Sigmoid colon (tissue), 7 donors: ENCODE measurements around the gene SHBG. TPM values are rescaled to one million over a fixed set of nuclear protein-coding genes. Genes with fewer than 3 reads are reported as not detected.

Source experiments
- DNase-seq: peaks from one replicate; pipeline ENCODE4 v3.0.0-alpha.2; 2019
- H3K27ac ChIP-seq, 4 donors: fragments of 200-600 bp; sonication (generic); one replicate each; pipeline ENCODE4 v1.5.1; 2016 to 2019; ENCODE audit warnings: mild to moderate bottlenecking in 1 of 4
- H3K27me3 ChIP-seq, 3 donors: fragments of 200-600 bp; sonication (generic); one replicate each; pipeline ENCODE4 v1.5.1; 2019; ENCODE audit warnings: mild to moderate bottlenecking in 1 of 3
- H3K36me3 ChIP-seq, 4 donors: fragments of 200-600 bp; sonication (generic); one replicate each; pipeline ENCODE4 v1.5.1; 2016 to 2019
- H3K4me1 ChIP-seq, 4 donors: fragments of 200-600 bp; sonication (generic); one replicate each; pipeline ENCODE4 v1.5.1; 2017 to 2019
- H3K4me3 ChIP-seq, 4 donors: fragments of 200-600 bp; sonication (generic); one replicate each; pipeline ENCODE4 v1.5.1; 2017 to 2019; ENCODE audit warnings: mild to moderate bottlenecking in 2 of 4, moderate library complexity in 1 of 4
- H3K9me3 ChIP-seq, 4 donors: fragments of 200-600 bp in 3 of 4; sonication (generic) in 3 of 4; one replicate each; pipeline versions ENCODE4 v1.5.1 to v1.6.1; 2013 to 2019
- CTCF ChIP-seq, 4 experiments: fragments of 450-650 bp in 3 of 4; fragments of 200-600 bp in 1 of 4; IDR thresholded peaks; one replicate each; pipeline ENCODE4 v1.5.1; 2016 to 2019; ENCODE audit warnings: antibody characterized with exemption in 4 of 4, mild to moderate bottlenecking in 3 of 4, moderate library complexity in 2 of 4
- EP300 ChIP-seq, 4 donors: sonication (generic); formaldehyde crosslinking; IDR thresholded peaks; one replicate each; pipeline ENCODE4 v1.6.1; 2017; ENCODE audit warnings: antibody characterized with exemption in 4 of 4
- POLR2A ChIP-seq, 2 donors: fragments of 450-650 bp; IDR thresholded peaks; one replicate each; pipeline ENCODE4 v1.6.1; 2016; ENCODE audit warnings: antibody characterized with exemption in 2 of 2, mild to moderate bottlenecking in 2 of 2, moderate library complexity in 2 of 2
- POLR2AphosphoS5 ChIP-seq, 4 donors: sonication (generic); formaldehyde crosslinking; IDR thresholded peaks; one replicate each; pipeline ENCODE4 v1.6.1; 2017; ENCODE audit warnings: antibody characterized with exemption in 4 of 4
- WGBS, 2 donors: extraction: QIAGEN DNeasy Blood & Tissue Kit; methylation state at CpG; one replicate each; pipeline ENCODE4 v1.1.7; 2013; 5-methylcytosine and 5-hydroxymethylcytosine counted together
- intact Hi-C: fragments of 100-400 bp; cut with DNase I; formaldehyde crosslinking; loops from one replicate; pipeline ENCODE4 v1.15.1; 2023
- polyA plus RNA-seq, 3 donors: library from polyadenylated mRNA; stranded (reverse); fragments of 200-250 nt; gene quantifications; one replicate each; pipeline ENCODE4 v1.2.3, GENCODE V29; 2013
- total RNA-seq, 4 donors: library from RNA; depleted of rRNA; stranded (reverse); fragments of >200 nt; gene quantifications; one replicate each; pipeline ENCODE4 v1.1.0, GENCODE V29; 2016
- donor health status: healthy with polysubstance abuse.
- donor health status: Bipolar disorder and iron deficiency.
- donor health status: healthy.

SHBG gene
- total and polyA plus RNA-seq, 7 donors: 0.34 to 1.2 TPM; not detected in 5

GRCh38 chr17:7588553-7589203 lies 41.3 kb upstream of the SHBG start:
- no peak for DNase-seq
- H3K27me3 ChIP-seq: no peaks in the 10 kb centered on the region
- no peaks in the 10 kb centered on the region for H3K9me3 ChIP-seq
- WGBS, 2 donors: 81 to 87% methylated on average over 30 of the region's 30 CpGs
- peaks cover 0 to 49% (median 42%) of the 10 kb centered on the region in 4 donors for H3K4me1 ChIP-seq
- peak overlapping the region; percentile 82 to 90 (median 86) for H3K27ac ChIP-seq
- H3K4me3 ChIP-seq: peak overlapping the region; percentile 61 to 73 (median 69)
- intact Hi-C loops: loop anchor here (2.0 to 10.0 kb wide), 3 partner anchors 74 to 266 kb away; partner anchors contain the start of genes CYB5D1, KCTD11, NAA38 and TMEM88
- H3K36me3 ChIP-seq: peaks cover 19 to 39% (median 28%) of the 10 kb centered on the region in 4 donors
- TF ChIP-seq POLR2A (IDR thresholded peaks at IDR 0.05): no peak

- peak; percentile 72 to 89 (median 88) for TF ChIP-seq CTCF (IDR thresholded peaks at IDR 0.05)
- peak in 1 of 2 donors; percentile 13 for TF ChIP-seq POLR2A (IDR thresholded peaks at IDR 0.05)
- TF ChIP-seq POLR2AphosphoS5 (IDR thresholded peaks at IDR 0.05): peak; percentile 15 to 75 (median 62)
- no peak for TF ChIP-seq EP300 (IDR thresholded peaks at IDR 0.05)
- no peaks in the 10 kb centered on the region for H3K9me3 ChIP-seq
- peaks cover 26 to 46% (median 35%) of the 10 kb centered on the region in 4 donors for H3K36me3 ChIP-seq
- peak overlapping the region; percentile 61 to 73 (median 69) for H3K4me3 ChIP-seq
- DNase-seq: peak; percentile 94
- intact Hi-C loops: loop anchor here (2.0 to 10.0 kb wide), 3 partner anchors 75 to 265 kb away; partner anchors contain the start of genes CYB5D1, KCTD11, NAA38 and TMEM88
- WGBS, 2 donors: 33 to 36% methylated on average over 56 of the region's 56 CpGs
- H3K27ac ChIP-seq: peak overlapping the region; percentile 82 to 90 (median 86)
- peaks cover 0 to 46% (median 39%) of the 10 kb centered on the region in 4 donors for H3K4me1 ChIP-seq
- no peaks in the 10 kb centered on the region for H3K27me3 ChIP-seq
Observed at GRCh38 chr17:7589204-7589868, 40.6 kb upstream of the SHBG start.

- 66 to 68% methylated on average over 24 of the region's 24 CpGs for WGBS, 2 donors
Observed at GRCh38 chr17:7589891-7590691, 39.8 kb upstream of the SHBG start, which contains the start of gene SOX15. Gene SOX15 (minus strand): TSS chr17:7590094. CDS start chr17:7589676, 418 bp downstream.

GRCh38 chr17:7590743-7591142 lies 39.2 kb upstream of the SHBG start:
- H3K36me3 ChIP-seq: peaks cover 30 to 60% (median 49%) of the 10 kb centered on the region in 4 donors
- DNase-seq: no peak
- 86 to 88% methylated on average over 4 of the region's 4 CpGs for WGBS, 2 donors
- H3K27me3 ChIP-seq: no peaks in the 10 kb centered on the region
- no peak overlapping the region for H3K4me3 ChIP-seq
- no peaks in the 10 kb centered on the region for H3K9me3 ChIP-seq
- peaks cover 0 to 36% (median 26%) of the 10 kb centered on the region in 4 donors for H3K4me1 ChIP-seq
- H3K27ac ChIP-seq: no peak overlapping the region
- intact Hi-C loops: no loop called here
- TF ChIP-seq POLR2AphosphoS5 (IDR thresholded peaks at IDR 0.05) (no peak), POLR2A (IDR thresholded peaks at IDR 0.05) (no peak), CTCF (IDR thresholded peaks at IDR 0.05) (no peak), EP300 (IDR thresholded peaks at IDR 0.05) (no peak)

More at GRCh38 chr17:7589891-7590691, 39.8 kb upstream of the SHBG start, which contains the start of gene SOX15:
- Histone ChIP-seq H3K4me3 (peak within 1 kb of the TSS; percentile 61 to 73 (median 69)), H3K27me3 (no peaks in the 10 kb centered on the region), H3K27ac (peak within 1 kb of the TSS; percentile 82 to 90 (median 86)), H3K9me3 (no peaks in the 10 kb centered on the region), H3K36me3 (peaks cover 30 to 53% (median 42%) of the 10 kb centered on the region in 4 donors), H3K4me1 (peaks cover 0 to 39% (median 32%) of the 10 kb centered on the region in 4 donors)
- no peak for TF ChIP-seq CTCF (IDR thresholded peaks at IDR 0.05)
- no peak for TF ChIP-seq POLR2AphosphoS5 (IDR thresholded peaks at IDR 0.05)
- TF ChIP-seq POLR2A (IDR thresholded peaks at IDR 0.05): no peak
- no peak for TF ChIP-seq EP300 (IDR thresholded peaks at IDR 0.05)
- DNase-seq: no peak
- intact Hi-C loops: loop anchor here (2.0 to 10.0 kb wide), 3 partner anchors 75 to 265 kb away; partner anchors contain the start of genes CYB5D1, KCTD11, NAA38 and TMEM88
